AG10803 (cell line): ENCODE results near the gene PSTPIP1.

Experiments used
- DNase-seq: peaks from one replicate; pipeline ENCODE4 v3.0.0; 2010; ENCODE audit warnings: low read depth
- H3K4me3 ChIP-seq: 2 replicates; pipeline ENCODE4 v1.5.1; 2011; ENCODE audit warnings: mild to moderate bottlenecking, low read length, control low read depth
- TF ChIP-seq, protein P1 (sequence below): conservative IDR thresholded peaks from 2 replicates; pipeline ENCODE4 v1.5.1; 2011; ENCODE audit warnings: mild to moderate bottlenecking, low read length, control low read depth, inconsistent platforms

The PSTPIP1 gene

DNA sequence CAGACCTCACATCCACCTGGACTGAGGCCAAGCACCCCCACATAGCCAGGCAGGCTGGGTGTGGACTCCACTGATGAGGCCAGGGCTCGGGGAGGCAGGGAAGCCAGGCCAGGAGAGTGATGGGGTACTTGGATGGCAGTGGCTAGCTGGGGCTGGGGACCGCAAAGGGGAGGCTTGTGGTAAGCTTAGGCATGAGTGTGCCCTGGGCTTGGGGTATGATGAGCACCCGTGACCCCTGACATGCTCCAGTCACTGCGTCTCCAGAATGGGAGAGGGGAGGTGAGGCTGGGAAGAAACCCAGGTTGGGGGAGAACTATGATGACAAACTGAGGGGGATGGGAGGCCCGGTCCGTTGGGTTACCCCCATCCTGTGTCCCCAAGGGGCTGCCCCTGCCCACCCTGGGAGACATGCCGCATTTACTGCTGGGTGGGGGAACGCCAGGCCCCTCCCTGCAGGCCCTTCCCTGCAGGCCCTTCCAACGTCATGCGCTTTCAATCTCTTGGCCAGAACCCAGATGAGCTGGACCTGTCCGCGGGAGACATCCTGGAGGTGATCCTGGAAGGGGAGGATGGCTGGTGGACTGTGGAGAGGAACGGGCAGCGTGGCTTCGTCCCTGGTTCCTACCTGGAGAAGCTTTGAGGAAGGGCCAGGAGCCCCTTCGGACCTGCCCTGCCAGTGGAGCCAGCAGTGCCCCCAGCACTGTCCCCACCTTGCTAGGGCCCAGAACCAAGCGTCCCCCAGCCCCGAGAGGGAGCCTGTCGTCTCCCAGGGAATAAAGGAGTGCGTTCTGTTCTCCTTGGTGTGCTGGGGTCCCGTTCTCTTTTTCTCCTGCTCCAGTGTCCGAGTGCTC, 41.8 kb downstream of the PSTPIP1 start:
- no peak overlapping the region for H3K4me3 ChIP-seq
- TF ChIP-seq, protein P1, sequence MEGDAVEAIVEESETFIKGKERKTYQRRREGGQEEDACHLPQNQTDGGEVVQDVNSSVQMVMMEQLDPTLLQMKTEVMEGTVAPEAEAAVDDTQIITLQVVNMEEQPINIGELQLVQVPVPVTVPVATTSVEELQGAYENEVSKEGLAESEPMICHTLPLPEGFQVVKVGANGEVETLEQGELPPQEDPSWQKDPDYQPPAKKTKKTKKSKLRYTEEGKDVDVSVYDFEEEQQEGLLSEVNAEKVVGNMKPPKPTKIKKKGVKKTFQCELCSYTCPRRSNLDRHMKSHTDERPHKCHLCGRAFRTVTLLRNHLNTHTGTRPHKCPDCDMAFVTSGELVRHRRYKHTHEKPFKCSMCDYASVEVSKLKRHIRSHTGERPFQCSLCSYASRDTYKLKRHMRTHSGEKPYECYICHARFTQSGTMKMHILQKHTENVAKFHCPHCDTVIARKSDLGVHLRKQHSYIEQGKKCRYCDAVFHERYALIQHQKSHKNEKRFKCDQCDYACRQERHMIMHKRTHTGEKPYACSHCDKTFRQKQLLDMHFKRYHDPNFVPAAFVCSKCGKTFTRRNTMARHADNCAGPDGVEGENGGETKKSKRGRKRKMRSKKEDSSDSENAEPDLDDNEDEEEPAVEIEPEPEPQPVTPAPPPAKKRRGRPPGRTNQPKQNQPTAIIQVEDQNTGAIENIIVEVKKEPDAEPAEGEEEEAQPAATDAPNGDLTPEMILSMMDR, result no peak
- no peak for DNase-seq

DNA sequence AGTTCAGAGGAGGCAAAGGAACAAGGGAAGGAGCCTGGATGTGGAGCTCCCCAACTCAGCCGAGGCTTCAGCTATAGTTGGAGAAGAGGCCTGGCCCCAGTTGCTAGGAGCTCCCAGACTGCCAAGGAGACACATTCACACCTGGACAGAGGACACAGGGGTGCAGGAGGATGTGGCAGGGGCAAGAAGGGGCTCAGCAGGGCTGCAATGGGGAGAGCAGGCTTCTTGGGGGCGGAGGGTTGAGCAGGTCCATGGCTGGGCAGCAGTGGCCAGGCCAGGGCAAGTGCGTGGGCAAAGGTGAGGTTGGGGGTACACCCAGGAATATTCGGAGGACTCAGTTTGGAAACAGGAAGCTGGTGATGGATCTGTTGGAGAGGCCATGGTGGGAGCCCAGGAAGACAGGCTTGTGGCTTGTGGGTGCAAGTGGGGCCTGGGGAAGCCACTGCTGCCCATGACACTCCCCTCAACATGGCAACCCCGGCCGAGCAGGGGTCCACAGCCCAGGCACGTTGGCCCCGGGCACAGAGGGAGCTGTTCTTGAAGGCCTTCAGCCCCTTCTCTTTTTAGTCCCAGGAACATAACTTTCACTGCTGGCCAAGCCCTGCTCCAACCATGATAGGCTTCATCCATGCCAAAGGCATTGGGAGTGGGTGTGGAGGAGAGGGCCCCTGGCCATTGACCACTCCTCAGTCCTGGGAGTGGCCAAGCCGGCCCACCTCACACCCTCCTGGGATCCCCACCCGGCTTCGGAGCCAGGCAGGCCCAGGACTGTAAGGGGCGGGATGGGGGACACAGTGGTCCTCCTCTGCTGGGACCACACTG, 42.7 kb downstream of the PSTPIP1 start:
- DNase-seq, result no peak
- TF ChIP-seq, protein P1, result no peak
- H3K4me3 ChIP-seq, result no peak overlapping the region

DNA sequence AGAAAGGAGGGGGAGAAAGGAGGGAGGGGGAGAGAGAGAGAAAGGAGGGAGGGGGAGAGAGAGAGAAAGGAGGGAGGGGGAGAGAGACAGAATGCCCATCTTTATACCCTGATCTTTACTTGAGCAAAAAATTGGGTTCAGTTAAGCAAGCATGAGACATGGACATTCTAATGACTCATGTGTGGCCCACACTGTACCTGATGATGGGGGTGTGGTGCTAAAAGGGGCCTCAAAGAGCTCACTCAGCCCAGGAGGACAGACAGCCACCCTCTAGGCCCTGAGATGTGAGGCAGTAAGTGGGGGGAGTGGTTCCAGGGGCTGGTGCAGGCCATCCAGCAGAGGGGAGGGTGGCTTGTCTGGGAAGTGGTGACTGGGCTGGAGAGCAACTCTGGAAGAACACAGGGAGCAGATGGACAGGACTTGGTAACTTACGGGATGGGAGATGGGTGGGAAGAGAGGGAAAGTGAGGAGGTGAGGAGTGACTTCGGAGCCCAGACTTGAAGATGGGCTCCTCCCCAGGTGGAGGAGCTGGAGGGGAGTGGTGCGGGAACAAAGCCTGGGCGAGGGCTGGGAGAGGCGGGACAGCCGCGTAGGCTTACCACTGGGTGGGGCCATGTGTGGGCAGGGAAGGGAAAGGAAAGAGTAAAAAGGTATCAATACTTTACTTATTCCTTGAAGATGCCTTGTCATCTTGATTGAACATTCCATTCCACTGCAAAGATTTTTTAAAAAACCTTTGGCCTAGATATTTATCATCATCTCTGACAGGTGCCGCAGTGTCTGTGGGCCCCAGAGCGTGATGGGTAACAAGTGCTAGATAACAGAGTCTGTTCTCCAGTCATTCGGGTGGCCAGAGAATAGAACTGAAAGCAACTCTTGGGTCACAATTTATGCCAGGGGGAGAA, 43.6 kb downstream of the PSTPIP1 start:
- no peak for DNase-seq
- TF ChIP-seq, protein P1, result no peak
- H3K4me3 ChIP-seq, result no peak overlapping the region

DNA sequence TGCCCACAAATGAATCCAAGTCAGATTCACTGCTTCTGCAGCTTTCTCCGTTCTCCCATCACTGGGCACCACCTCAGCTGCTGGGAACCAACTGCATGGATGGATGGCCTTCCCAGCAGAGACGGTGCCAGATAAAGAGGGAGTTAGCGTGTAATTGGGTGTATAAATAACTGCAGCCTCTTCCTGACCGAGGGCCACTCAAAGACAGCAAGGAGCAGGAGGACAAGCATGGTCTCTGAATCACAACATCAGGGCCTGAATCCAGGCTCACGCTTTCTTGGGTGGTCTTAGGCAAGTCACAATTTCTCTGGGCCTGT, 44.2 kb downstream of the PSTPIP1 start:
- TF ChIP-seq, protein P1, result no peak
- DNase-seq, result no peak
- no peak overlapping the region for H3K4me3 ChIP-seq

DNA sequence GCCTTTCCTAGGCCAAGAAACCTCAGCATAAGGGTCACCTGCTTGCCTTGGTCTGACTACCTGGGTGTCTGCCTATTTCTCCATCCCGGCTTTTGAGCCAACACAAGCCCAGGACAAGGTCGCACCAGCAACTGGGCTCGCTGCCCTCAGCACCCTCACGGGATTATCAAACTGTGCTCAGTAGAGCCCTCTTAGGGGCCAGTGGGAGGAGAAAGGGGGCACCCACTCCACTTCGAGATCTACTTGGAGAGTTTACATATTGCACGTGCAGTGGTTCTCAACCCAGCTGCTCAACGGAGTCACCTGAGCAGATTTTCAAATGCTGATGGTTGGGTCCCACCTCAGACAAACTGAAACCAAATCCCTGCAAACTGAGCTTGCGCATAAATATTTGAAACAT, 44.9 kb downstream of the PSTPIP1 start:
- TF ChIP-seq, protein P1, result no peak
- no peak overlapping the region for H3K4me3 ChIP-seq
- no peak for DNase-seq

DNA sequence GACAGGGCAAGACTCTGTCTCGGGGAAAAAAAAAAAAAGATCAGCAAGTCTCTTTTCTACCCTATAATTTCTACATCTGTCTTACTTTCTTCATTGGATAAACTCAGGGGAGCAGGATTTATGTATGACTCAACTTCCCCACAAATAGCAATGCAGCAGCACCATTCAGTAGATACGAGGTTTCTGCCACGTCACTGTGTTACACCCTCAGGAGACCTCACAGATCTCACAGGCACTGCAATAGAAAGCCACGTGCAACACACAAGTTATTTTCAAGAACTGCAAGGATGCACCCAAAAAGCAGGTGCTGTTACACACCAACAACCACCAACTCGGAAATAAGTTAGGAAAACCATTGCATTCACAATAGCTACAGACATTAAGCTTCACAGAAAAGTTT, 45.7 kb downstream of the PSTPIP1 start:
- TF ChIP-seq, protein P1, result no peak
- no peak for DNase-seq
- H3K4me3 ChIP-seq, result no peak overlapping the region
